Measurements from ENCODE around the gene NID1. TPM values are rescaled to one million over a fixed set of nuclear protein-coding genes. Genes with fewer than 3 reads are reported as not detected.

NID1 gene
- polyA plus RNA-seq, 1 donor (not counting 4 experiments of a cell fraction or from before 2014, with no cell fraction given): 1.8 TPM

DNA sequence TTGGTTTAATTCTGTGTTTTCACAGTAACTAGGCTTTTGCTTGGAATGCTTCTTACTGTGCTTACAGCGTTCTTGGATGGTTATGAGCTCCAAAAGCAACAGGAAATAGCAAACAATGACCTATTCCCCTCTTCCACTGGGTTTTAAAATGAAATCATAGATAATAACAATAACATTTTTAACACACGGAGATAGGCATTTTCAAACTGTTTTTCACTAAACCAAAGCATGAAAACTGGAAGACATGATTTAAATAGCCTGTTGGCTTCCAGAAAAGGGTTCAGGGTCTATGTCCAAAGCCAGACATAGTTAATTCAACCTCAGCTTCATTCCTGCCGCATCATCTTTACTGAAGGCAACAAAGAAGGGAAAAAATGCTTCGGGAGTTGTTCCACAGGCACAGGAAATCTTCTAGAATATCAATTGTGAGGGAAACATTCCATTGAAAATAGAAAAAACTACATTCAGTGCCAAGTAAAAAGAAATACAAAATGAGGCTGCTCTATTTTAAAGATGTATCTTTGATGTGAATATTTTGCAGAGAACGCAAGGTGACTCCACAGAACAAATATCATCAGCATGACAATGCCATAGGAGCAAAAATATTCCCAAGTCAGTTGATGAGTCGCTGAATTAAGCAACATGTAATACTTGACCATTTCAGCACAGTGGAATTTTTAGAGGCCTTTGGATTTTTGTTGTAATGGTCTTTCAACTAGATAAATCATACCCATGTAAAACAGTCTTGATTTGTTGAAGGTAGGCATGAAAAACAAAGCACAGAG is 80.7 kb downstream of the NID1 start:
- dilution Hi-C loops (cut with MboI; ENCODE audit: extremely low pct_ligation_motif_present, low sequenced_read_pairs): no loop called here
- H3K4me2 ChIP-seq (ENCODE audit: control insufficient read depth, extremely low read depth, insufficient read depth, low read depth, low read length): no peak overlapping the region
- no peaks in the 10 kb centered on the region for H4K20me1 ChIP-seq (ENCODE audit: control insufficient read depth, extremely low read depth, insufficient read depth, low read length)
- no peak overlapping the region for H2AFZ ChIP-seq (ENCODE audit: control insufficient read depth, low read length)
- FAIRE-seq: no peak
- H3K4me3 ChIP-seq (ENCODE audit: control insufficient read depth in 2 of 3, extremely low read depth in 1 of 3, insufficient read depth in 2 of 3, low read depth in 1 of 3, low read length in 3 of 3): no peak overlapping the region
- peaks cover 2% of the 10 kb centered on the region for H3K4me1 ChIP-seq (ENCODE audit: control insufficient read depth, extremely low read depth, insufficient read depth, low read length)
- H3K27ac ChIP-seq (ENCODE audit: control insufficient read depth, insufficient read depth, low read length): no peak overlapping the region
- no peaks in the 10 kb centered on the region for H3K36me3 ChIP-seq (ENCODE audit: control insufficient read depth in 2 of 2, extremely low read depth in 1 of 2, insufficient read depth in 2 of 2, low read length in 2 of 2)
- no peak for DNase-seq (ENCODE audit: low read depth, low spot score)
- no peaks in the 10 kb centered on the region for H3K9me3 ChIP-seq (ENCODE audit: control insufficient read depth, low read depth, low read length)
- H3K27me3 ChIP-seq (ENCODE audit: control insufficient read depth, extremely low read depth, insufficient read depth, low read length): no peaks in the 10 kb centered on the region
- no peaks in the 10 kb centered on the region for H3K9me1 ChIP-seq (ENCODE audit: control insufficient read depth, extremely low read depth, insufficient read depth, low read length)
- TF ChIP-seq, protein P1, sequence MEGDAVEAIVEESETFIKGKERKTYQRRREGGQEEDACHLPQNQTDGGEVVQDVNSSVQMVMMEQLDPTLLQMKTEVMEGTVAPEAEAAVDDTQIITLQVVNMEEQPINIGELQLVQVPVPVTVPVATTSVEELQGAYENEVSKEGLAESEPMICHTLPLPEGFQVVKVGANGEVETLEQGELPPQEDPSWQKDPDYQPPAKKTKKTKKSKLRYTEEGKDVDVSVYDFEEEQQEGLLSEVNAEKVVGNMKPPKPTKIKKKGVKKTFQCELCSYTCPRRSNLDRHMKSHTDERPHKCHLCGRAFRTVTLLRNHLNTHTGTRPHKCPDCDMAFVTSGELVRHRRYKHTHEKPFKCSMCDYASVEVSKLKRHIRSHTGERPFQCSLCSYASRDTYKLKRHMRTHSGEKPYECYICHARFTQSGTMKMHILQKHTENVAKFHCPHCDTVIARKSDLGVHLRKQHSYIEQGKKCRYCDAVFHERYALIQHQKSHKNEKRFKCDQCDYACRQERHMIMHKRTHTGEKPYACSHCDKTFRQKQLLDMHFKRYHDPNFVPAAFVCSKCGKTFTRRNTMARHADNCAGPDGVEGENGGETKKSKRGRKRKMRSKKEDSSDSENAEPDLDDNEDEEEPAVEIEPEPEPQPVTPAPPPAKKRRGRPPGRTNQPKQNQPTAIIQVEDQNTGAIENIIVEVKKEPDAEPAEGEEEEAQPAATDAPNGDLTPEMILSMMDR (optimal IDR thresholded peaks at IDR 0.05 in 1 of 3, IDR thresholded peaks at IDR 0.05 in 1 of 3, conservative IDR thresholded peaks at IDR 0.05 in 1 of 3; ENCODE audit: extremely low read depth in 1 of 3, insufficient read depth in 2 of 3, low read length in 3 of 3): no peak
- no peak for TF ChIP-seq EZH2 (IDR thresholded peaks at IDR 0.05; ENCODE audit: low read length)
- H3K9ac ChIP-seq (ENCODE audit: control insufficient read depth, extremely low read depth, insufficient read depth, low read length): no peak overlapping the region
- no peaks in the 10 kb centered on the region for H3K79me2 ChIP-seq (ENCODE audit: control insufficient read depth, insufficient read depth, low read length)

DNA sequence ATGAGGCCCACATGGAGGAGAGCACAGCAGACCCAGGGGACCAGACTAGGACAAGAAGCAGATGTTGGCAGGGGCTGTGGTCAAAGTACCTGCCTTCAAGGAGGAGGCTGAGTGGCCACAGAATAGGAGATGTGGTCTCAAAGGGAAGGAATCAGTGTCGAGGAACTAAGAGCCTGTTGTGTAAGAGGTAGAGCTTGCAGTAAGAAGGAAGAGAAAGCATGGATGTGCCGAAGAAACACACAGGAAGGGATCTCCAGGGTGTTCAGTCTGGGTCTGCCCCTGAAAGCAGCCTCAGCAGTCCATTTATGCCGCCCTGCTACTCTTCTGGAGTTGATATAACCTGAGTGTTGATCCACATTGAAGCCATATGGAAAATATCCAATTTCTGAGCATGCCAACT is 83.9 kb downstream of the NID1 start:
- Histone ChIP-seq H4K20me1 (ENCODE audit: control insufficient read depth, extremely low read depth, insufficient read depth, low read length) (no peaks in the 10 kb centered on the region), H3K27ac (ENCODE audit: control insufficient read depth, insufficient read depth, low read length) (no peak overlapping the region), H2AFZ (ENCODE audit: control insufficient read depth, low read length) (no peak overlapping the region), H3K9me1 (ENCODE audit: control insufficient read depth, extremely low read depth, insufficient read depth, low read length) (no peaks in the 10 kb centered on the region), H3K4me1 (ENCODE audit: control insufficient read depth, extremely low read depth, insufficient read depth, low read length) (peaks cover 2% of the 10 kb centered on the region), H3K36me3 (ENCODE audit: control insufficient read depth in 2 of 2, extremely low read depth in 1 of 2, insufficient read depth in 2 of 2, low read length in 2 of 2) (peaks cover 0 to 3% of the 10 kb centered on the region in 2 experiments), H3K9me3 (ENCODE audit: control insufficient read depth, low read depth, low read length) (peaks cover 2% of the 10 kb centered on the region), H3K79me2 (ENCODE audit: control insufficient read depth, insufficient read depth, low read length) (no peaks in the 10 kb centered on the region), H3K27me3 (ENCODE audit: control insufficient read depth, extremely low read depth, insufficient read depth, low read length) (no peaks in the 10 kb centered on the region), H3K4me3 (ENCODE audit: control insufficient read depth in 2 of 3, extremely low read depth in 1 of 3, insufficient read depth in 2 of 3, low read depth in 1 of 3, low read length in 3 of 3) (no peak overlapping the region), H3K9ac (ENCODE audit: control insufficient read depth, extremely low read depth, insufficient read depth, low read length) (no peak overlapping the region), H3K4me2 (ENCODE audit: control insufficient read depth, extremely low read depth, insufficient read depth, low read depth, low read length) (no peak overlapping the region)
- TF ChIP-seq, protein P1 (optimal IDR thresholded peaks at IDR 0.05 in 1 of 3, IDR thresholded peaks at IDR 0.05 in 1 of 3, conservative IDR thresholded peaks at IDR 0.05 in 1 of 3; ENCODE audit: extremely low read depth in 1 of 3, insufficient read depth in 2 of 3, low read length in 3 of 3): no peak
- TF ChIP-seq EZH2 (IDR thresholded peaks at IDR 0.05; ENCODE audit: low read length): no peak
- DNase-seq (ENCODE audit: low read depth, low spot score) (no peak), FAIRE-seq (no peak)
- dilution Hi-C loops (cut with MboI; ENCODE audit: extremely low pct_ligation_motif_present, low sequenced_read_pairs): no loop called here

Data from keratinocyte (primary cell).